ENCODE measurements around the gene ZSWIM3.
"Not testable (repeated sequence)": the region's sequence is repeated elsewhere in the genome, so short reads cannot be mapped to it uniquely, and the experiment has no call there.

Gene ZSWIM3

GRCh38 chr20:45859916-45860315 is 2.5 kb downstream of the ZSWIM3 start:
- in situ Hi-C loops (cut with MboI; ENCODE audit: low sequenced_read_pairs) = no loop called here

GRCh38 chr20:45860560-45861220 is 3.3 kb downstream of the ZSWIM3 start:
- in situ Hi-C loops (cut with MboI; ENCODE audit: low sequenced_read_pairs) = no loop called here

- in situ Hi-C loops (cut with MboI; ENCODE audit: low sequenced_read_pairs) = no loop called here
Observed at GRCh38 chr20:45861221-45862075, 4.0 kb downstream of the ZSWIM3 start.

GRCh38 chr20:45863543-45864470 is 6.4 kb downstream of the ZSWIM3 start:
- in situ Hi-C loops (cut with MboI; ENCODE audit: low sequenced_read_pairs) = no loop called here

- in situ Hi-C loops (cut with MboI; ENCODE audit: low sequenced_read_pairs) = no loop called here
Observed at GRCh38 chr20:45866454-45866853, 9.0 kb downstream of the ZSWIM3 start.

- in situ Hi-C loops (cut with MboI; ENCODE audit: low sequenced_read_pairs) = no loop called here
Observed at GRCh38 chr20:45867136-45867818, 9.9 kb downstream of the ZSWIM3 start.

- in situ Hi-C loops (cut with MboI; ENCODE audit: low sequenced_read_pairs) = no loop called here
Observed at GRCh38 chr20:45867819-45868176, 10.4 kb downstream of the ZSWIM3 start.

GRCh38 chr20:45872626-45873025 is 15.2 kb downstream of the ZSWIM3 start:
- in situ Hi-C loops (cut with MboI; ENCODE audit: low sequenced_read_pairs) = no loop called here

- in situ Hi-C loops (cut with MboI; ENCODE audit: low sequenced_read_pairs) = no loop called here
Observed at GRCh38 chr20:45873409-45874103, 16.1 kb downstream of the ZSWIM3 start.

GRCh38 chr20:45874104-45874481 is 16.7 kb downstream of the ZSWIM3 start:
- in situ Hi-C loops (cut with MboI; ENCODE audit: low sequenced_read_pairs) = not testable (repeated sequence)

GRCh38 chr20:45874576-45874975 is 17.2 kb downstream of the ZSWIM3 start:
- in situ Hi-C loops (cut with MboI; ENCODE audit: low sequenced_read_pairs) = no loop called here

- in situ Hi-C loops (cut with MboI; ENCODE audit: low sequenced_read_pairs) = no loop called here
Observed at GRCh38 chr20:45878076-45878761, 20.8 kb downstream of the ZSWIM3 start.

GRCh38 chr20:45880988-45881788 is 23.8 kb downstream of the ZSWIM3 start, which contains the start of gene ZSWIM1:
Gene ZSWIM1, plus strand, starts transcription at chr20:45881227. Its CDS starts 1,366 bp downstream, at chr20:45882593.
- in situ Hi-C loops (cut with MboI; ENCODE audit: low sequenced_read_pairs) = no loop called here

GRCh38 chr20:45882469-45883099 is 25.2 kb downstream of the ZSWIM3 start:
- in situ Hi-C loops (cut with MboI; ENCODE audit: low sequenced_read_pairs) = no loop called here

- in situ Hi-C loops (cut with MboI; ENCODE audit: low sequenced_read_pairs) = no loop called here
Observed at GRCh38 chr20:45883100-45883469, 25.7 kb downstream of the ZSWIM3 start.

GRCh38 chr20:45886590-45887345 is 29.4 kb downstream of the ZSWIM3 start:
- in situ Hi-C loops (cut with MboI; ENCODE audit: low sequenced_read_pairs) = no loop called here

- in situ Hi-C loops (cut with MboI; ENCODE audit: low sequenced_read_pairs) = no loop called here
Observed at GRCh38 chr20:45887346-45887715, 29.9 kb downstream of the ZSWIM3 start, which contains the start of gene SPATA25. Gene SPATA25, minus strand, starts transcription at chr20:45887622. Its CDS starts 32 bp downstream, at chr20:45887590.

Data from hTERT RPE-1 (cell line).